Germinal center (tissue), 1 donor: ENCODE data around the gene ATP10A.
"Not testable (repeated sequence)": the region's sequence is repeated elsewhere in the genome, so short reads cannot be mapped to it uniquely, and the experiment has no call there.

Source experiments
- DNase-seq: peaks from one replicate; pipeline ENCODE4 v3.0.0; 2012; ENCODE audit warnings: mixed read lengths, low spot score

ATP10A gene

DNA sequence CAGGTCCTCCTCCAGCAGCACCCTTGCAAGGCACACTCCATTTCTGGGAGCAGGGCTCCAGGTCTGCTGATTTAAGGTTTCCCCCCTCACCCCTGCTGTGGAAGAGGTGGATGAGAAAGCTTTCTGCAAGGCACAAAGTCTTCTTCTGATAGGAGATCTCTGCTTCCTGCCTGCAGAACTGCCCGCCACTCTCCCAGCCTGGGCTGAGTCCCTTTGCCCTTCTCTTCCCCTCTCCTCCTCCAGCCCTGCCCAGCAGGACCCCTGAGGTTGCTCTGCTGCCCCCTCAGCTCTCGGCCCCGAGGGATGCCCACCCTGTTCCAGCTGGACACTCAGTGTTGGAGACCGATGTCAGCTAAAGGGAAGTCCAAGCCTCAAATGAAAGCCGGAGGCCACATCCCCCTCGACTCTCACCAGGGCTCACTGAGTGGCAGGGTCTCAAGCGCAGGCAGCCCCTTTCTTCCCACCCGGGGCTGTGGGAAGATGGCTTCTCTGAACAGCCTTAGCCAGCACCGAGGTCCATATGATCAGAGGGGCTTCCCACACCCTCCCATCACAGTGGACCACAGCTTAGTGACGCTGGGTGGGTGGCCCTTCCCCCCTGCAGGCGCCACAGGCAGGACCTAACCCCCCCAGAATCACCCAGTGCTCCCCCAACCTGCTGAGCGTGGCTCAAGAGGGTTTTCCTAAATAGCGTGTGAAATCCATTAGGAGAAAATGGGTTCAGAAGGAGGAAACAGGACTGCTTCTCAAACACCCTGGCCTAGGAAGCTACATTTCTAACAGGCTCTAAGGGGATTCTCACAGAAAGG is 4.0 kb downstream of the ATP10A start:
- DNase-seq, result no peak

DNA sequence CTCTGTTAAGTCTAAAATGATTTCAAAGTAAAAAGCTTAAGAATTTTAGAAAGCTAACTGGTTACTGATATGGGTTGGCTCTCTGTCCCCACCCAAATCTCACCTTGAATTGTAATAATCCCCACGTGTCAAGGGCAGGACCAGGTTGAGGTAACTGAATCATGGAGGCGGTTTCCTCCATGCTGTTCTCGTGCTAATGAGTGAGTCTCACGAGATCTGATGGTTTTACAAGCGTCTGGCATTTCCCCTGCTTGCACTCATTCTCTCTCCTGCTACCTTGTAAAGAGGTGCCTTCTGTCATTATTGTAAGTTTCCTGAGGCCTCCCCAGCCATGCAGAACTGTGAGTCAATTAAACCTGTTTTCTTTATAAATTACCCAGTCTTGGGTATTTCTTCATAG is 7.1 kb downstream of the ATP10A start:
- DNase-seq, result not testable (repeated sequence)

DNA sequence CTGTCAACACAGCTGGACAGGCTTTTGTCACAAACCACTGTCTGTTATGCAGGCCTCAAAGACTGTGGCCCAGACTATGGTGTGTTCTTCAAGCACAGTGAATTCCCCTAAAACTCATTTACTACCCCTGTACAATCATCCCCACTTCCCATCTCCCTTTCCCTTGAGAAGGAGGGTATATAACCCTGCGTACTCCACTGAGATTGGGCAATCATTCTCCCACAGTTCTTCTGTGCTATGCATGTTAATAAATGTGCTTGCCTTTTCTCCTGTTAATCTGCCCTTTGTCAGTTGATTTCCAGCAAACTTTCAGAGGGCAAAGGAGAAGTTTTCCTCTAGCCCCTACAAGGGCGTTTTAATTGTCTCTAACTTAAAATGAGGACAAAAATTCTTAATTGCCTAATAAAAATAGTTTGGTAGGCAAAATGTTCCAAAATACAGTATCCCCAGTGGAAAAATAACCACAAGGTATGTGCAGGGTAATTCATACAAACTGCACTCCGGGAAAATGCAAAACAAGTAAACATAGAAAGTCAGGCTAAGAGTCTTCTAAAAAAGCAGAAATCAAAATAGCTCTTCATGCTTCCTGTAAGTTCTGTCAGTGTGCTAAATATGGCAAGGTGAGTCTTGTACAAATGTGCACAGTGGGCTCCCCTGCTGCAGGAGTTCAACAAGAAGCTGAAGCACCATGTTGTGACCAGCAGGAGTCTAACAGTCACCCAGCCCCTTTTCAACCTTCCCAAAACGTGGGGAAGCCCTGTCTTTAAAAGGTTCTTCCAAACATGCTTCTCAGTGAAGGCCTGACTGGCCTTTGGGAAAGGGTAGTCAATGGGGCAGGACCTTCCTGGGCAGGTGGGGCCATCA is 10.2 kb downstream of the ATP10A start:
- no peak for DNase-seq

DNA sequence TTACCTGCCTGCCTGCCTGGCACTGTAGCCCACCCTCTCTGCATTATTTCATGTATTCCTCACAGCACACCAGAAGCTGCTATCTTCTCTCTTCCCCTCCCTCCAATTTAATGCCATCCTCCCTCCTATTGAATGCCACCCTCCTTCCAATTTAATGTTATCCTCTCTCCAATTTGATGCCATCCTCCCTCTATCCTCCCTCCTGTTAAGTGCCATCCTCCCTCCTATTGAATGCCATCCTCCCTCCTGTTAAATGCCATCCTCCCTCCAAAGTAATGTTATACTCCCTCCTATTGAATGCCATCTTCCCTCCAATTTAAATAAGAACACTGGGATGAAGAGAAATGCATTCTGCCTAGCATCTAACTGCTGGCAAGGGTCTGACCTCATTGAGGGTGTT is 11.1 kb downstream of the ATP10A start:
- no peak for DNase-seq

DNA sequence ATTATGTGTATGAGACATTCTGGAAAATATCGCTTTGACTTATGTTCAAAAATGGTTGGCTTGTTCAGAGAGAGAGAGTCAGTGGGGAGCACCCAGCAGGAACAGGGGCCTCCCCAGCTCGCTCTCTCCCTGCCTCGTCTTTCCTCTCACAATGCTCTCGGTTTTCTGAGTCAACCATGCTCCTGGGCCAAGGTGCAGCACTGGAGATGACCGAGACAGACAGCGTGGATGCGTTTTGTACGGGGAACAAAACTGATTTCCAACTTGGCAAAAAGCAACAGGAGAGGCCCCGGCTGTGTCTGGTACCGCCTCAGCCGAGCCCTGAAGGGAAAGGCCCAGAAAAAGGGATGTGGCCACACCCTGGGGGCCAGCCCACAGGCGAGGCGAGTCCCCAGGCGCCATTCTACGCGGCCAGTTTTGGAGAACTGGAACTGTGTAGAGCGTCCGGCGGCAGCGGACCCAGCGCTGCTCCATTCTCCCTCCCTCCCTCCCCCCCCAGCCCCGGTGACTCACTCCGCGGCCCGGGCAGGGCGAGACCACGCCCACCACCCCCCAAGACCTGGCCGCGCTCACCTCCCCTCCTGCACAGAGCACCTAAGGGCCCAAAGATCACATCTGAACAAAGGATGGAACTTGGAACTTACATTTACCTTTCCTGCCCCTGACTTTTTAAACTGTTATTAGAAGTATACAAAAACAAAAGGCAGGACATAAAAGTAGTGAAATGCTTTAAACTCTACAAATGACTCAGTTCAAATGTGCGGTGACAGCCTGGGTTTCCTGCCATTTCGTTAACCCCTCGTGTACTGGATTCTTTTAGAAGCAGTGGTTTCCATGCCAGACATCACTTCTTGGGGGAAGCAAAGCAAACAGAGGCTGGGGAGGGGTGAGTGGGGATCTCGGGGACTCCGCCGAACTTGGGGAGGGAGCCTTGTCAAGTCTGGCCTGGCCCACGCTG is 12.7 kb downstream of the ATP10A start:
- DNase-seq, result peak; percentile 48

DNA sequence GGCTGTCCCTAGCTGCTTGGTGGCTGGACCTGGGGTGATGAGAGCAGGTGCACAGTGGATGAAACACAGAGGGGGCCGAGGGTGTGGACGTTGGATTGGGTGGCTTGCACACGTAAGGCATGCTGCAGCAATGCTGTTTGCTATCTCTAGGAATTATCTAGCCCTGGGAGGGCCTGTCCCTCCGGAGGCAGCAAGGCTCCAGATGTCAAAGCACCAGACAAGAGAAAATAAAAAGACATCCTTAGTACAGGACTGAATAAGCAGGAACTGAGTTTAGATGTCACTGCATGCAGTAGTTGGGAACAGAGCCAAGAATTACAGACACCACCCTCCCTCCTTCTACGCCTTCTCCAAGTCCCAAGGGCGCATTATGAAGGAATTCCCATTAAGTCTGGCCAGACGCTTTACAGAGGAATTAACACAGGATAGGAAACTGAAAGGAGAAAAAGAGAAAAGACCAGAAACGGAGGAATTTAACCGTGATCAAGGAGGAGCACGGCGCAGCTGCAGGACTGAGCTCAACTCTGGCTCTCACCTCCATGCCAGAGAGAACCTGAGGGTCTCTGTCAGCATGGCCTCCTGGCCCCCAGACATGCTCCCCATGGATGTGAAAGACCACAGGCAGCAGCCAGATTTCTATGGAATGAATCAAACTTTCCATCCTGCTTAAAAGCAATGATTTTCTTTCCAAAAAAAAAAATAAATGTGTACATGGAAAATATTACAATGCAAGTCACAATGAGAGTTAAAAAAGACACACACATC is 13.8 kb downstream of the ATP10A start:
- DNase-seq, result no peak

DNA sequence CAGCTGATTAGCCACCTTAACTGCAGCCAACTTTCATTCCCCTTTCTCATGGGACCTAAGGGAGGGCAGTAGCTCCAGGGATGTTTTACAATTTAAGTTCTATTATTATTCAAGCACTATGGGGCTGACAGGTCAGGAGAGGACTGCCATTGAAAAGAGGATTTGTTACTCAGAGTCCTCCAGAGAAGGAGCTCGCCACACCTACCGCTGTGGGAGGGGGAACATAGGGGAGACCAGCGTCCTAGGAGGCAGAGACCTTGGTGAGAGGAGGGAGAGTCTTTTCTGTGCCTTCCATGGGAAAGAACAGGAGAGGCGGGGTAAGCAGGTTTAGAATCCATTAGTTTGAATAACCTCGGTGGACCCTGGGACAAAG is 14.4 kb downstream of the ATP10A start:
- no peak for DNase-seq

DNA sequence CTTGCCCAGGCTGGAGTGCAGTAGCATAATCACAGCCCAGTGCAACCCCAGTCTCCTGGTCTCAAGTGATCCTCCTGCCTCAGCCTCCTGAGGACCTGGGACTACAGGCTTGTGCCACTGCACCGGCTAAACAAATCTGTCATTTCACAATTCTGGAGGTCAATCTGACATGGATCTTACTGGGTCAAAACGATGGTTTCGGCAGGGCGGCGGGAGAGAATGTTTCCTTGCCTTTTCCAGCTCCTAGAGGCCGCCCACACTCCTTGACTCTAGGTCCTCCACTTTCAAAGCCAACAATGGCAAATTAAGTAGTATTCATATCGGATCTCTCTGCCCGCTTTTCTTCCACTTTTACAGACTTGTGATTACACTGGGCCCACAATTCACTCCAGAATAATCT is 14.8 kb downstream of the ATP10A start:
- no peak for DNase-seq

DNA sequence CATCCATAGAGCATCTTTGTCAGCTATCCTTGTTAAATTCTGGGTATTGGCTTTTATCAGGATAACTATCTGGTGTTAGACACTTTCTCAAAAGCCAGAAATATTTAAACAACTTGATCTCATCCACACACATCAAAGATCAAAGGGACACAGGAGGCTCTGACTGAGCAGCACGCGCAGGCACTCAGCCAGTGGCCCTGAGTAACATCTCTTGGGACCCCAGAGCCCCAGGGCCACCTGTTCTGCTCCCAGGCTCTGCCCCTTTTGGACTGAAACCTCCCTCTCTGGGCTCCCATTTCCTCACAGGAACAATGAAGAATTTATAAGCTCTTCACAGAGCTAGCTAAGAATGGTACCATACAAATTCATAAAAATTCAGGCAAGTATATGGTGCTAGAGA is 16.1 kb downstream of the ATP10A start:
- no peak for DNase-seq

DNA sequence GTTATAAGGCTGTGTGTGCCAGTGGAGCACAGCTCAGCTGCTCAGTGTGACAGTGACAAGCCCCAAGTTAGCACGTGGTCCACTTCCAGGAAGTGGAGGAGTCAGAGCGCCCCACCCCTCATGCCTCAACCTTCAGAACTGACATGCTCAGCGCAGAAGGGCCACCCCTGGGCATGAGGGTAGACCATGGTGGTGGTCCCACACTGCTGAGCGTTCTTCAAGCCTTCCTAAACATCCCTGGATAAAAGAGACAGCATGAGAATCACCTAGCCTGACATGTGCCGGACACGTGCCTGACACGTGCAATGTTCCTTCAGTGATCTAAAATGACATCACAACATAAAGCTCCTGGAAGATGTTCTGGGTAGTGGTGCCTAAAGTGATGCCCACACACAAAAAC is 16.8 kb downstream of the ATP10A start:
- DNase-seq, result no peak

DNA sequence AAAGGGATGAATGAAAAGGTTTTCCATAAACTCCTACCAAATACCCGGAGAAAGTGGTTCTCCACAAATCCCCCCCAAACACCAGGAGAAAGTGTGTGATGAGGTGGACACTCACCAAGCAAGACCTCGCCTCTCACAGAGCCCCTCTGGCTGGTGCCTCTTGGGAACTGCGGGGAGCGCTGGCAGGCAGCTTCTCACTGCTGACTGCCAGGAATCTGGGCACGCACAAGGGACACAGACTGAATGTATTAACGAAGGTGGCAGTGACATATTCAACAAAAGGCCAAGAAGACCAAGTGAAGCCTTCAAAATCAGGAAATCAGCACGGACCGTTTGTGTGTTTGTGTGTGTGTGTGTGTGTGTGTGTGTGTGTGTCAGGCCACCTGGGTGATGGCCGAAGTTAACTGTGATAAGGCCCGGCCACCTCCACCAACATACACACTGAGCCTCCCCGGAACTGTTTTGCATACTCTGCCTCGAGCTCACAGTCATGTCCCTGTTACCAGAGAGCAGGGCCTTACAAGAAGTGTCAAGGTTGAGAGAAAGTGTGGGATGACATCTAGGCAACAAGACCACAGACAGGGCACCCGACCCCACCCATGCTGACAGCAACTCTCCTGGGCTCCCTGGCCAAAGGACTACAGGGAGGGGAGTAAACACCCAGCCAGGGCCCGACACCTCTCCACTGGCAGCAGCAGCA is 18.0 kb downstream of the ATP10A start:
- no peak for DNase-seq

DNA sequence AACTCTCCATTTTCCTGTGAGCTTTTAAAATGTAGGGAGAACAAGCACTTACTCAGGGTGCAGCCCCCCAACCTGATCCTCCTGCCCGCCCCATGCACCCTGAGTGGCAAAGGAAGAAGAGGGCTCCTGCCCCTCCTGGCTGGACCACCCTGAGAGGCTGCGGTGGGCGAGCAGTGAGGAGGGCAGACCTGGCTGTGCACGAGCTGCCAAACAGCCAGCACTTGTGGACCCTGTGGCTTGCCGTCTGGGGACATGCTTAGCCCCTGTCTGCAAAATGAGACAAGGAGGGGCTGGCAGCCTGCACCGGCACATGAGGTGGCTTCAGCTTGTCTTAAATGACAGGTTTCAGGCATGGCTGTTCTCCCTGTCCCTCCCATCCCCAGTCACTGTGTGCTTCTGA is 18.6 kb downstream of the ATP10A start:
- DNase-seq, result no peak

DNA sequence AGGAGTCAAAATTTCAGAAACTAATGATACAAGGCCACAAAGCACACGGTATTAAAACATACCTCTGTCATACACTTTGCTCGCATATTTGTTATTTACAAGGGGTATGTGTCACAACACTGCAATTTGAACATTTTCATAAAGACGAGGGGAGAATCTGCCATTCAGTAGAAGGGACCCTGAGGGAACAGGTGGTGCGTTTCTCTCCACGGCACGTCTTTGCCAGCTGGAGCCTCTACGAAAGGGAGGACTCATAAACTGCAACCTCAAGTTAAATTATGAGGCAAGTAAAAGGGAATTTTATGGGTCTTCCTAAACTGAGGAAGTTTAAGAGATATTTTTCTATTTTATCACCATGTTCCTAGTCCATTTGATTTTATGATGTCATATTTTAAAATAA is 19.1 kb downstream of the ATP10A start:
- no peak for DNase-seq

DNA sequence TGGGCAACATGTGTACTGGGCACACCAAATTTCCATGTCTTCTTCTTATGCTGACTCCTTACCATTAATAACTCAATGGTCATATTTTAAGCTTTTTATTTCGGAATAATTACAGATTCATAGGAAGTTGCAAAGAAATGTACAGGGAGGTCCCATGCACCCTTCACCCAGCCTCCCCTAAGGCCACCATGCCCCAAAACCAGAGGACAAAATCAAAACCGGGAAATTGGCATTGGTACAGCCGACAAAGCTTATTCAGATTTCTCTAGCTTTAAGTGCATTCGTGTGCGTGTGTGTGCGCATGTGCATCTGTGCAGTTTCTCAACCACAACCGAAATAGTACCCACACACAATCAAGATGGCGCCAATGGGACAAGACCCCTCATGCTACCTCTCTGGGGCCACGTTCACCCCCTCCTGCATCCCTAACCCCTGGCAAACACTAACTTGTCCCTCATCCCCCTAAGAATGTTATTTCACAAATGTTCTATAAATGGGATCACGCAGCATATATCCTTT is 23.4 kb downstream of the ATP10A start:
- no peak for DNase-seq

DNA sequence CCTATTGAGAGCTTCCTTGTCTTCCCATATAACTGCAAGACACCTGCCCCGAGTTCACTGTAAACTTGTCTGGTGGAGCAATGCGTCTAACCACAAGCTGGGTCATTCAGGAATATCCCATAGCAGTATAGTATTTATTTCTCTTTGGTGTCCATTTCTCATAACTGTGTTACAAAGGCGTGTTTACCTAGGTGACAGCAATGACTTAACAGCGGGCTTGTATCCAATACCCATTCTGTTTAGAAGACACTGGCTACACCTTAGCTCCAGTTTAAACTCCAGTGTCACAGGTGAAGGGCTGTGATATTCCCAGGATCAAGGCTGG is 24.3 kb downstream of the ATP10A start:
- DNase-seq, result no peak

DNA sequence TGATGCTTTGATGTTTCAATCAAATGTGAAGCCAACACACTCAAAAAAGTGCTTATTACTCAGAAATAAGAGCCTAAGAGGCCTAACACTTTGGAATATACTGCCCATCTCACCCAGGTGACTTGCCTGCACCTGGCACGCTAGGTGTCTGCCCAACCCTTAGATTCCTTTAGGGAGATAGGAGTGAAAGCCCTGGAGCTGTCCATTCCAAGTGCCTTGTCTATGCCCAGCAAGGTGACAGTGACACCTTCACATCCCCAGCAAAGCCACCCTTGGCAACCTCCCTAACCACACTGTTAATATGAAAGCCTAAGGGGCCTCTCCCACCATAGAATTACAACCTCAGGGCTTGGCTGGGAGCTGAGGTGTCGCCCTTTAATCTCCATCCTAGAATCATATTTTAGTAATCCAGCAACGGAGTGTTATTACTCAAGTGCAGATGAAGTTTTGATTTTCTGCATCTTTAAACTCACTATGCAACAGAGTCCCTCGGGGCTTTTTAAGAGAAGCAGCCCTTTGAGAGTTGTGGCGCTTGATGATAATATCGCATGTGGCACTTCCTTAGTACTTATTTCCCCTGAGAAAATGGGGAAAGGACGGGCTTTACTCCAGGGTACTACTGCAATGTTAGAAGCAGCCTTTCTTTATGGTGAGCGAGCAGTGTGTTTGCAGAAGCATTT is 24.8 kb downstream of the ATP10A start:
- DNase-seq, result no peak

DNA sequence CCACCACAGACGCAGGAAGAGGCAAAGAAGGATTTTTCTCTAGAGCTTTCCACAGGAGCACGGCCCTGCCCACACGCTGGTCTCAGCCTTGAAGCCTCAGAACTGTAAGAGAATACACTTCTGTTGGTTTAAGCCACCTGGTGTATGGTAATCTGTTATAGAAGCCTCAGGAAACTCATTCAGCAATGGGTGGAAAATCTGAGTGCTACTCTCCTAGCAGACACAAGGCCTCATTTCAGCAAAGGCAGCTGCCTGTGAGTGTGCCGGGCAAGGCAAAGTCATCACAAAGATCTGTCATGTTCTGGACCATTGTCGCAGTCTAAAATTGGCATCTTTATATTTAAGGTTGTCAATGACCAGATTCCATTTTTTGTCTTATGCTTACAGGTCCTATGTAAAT is 31.0 kb downstream of the ATP10A start:
- peak; percentile 34 for DNase-seq

DNA sequence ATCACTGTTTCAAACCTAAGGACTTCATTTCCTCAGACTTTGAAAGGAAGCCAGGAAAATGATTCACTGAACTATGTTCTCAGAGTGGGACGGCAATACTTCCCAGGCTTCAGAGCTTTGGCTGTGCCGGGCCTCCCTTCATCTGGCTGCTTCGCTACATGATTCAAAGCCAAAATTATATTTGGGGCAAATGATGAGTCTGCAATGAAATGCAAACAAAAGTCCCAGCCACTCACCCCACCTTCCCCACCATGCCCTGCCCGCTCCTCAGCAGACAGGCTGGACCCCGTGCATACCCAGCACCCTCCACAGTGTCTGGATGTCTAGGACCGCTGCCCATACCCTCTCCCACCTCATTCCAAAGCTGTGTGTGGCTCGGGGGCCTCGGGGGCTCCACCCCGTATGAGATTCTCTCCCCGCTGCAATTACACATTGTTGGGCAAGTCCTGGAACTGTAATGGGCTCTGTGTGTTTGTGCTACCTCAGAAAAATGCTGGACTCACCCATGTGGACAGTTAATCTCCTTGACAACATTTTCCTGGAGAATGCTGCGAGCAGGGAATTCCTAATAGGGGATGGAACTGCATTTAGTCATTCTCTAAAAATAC is 32.2 kb downstream of the ATP10A start:
- DNase-seq, result no peak

DNA sequence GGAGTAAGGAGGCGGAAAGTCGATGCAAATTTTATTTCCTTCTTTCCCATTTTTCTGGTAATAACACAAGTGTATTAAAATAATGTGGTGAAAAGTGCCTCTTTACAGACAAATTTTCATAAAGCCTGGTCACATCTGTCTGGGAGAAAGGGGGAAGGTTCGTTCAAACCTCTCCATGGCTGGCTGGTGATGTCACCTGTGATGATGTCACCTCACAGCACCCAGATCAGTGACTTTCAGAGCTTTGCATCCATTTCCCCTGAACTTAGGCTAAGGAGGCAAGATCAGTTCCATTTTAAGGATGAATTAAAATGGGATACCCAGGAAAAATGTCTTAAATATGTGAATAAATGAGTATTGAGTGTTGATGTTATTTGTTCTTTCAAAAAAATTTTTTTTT is 34.1 kb downstream of the ATP10A start:
- DNase-seq, result no peak

DNA sequence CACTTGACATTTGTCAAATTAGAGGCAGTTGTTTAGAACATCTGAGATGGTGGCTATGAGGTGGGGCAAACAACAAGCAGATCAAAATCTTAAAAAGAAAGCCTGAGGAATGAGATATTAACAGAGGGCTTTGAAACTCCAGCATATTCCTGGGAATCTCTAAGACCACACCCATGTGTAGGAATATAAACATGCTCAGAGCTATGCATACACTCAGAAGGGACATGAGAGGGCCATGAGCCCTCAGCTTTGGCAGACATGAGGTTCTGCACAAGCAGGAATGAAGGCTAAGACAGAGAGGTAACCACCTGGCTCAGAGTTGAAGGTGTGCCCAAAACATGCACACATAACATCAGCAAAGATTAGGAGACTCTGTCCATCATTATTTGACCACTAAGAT is 37.9 kb downstream of the ATP10A start:
- DNase-seq, result no peak
